WERI-Rb-1 (cell line): ENCODE results near the gene WWOX.

Experiments used
- DNase-seq: peaks from one replicate; pipeline ENCODE4 v3.0.0-alpha.2; 2020
- H3K27ac ChIP-seq: fragments of 250-450 bp; sonication (Bioruptor Pico); 2 replicates; pipeline ENCODE4 v1.5.1; 2020; ENCODE audit warnings: mild to moderate bottlenecking, moderate library complexity
- H3K27me3 ChIP-seq: fragments of 250-450 bp; sonication (Bioruptor Pico); 2 replicates; pipeline ENCODE4 v1.5.1; 2021; ENCODE audit warnings: mild to moderate bottlenecking, low read depth, moderate library complexity; ENCODE audit not compliant: insufficient read depth, severe bottlenecking
- H3K36me3 ChIP-seq: fragments of 250-450 bp; sonication (Bioruptor Pico); 2 replicates; pipeline ENCODE4 v1.5.1; 2020; ENCODE audit warnings: mild to moderate bottlenecking, moderate library complexity
- H3K4me3 ChIP-seq: 2 replicates; pipeline ENCODE4 v1.5.1; 2011; ENCODE audit warnings: low read depth, mild to moderate bottlenecking, control low read depth, low read length
- H3K9me3 ChIP-seq: fragments of 250-450 bp; sonication (Bioruptor Pico); 2 replicates; pipeline ENCODE4 v1.5.1; 2021; ENCODE audit warnings: mild to moderate bottlenecking, moderate library complexity; ENCODE audit not compliant: severe bottlenecking
- CTCF ChIP-seq: IDR thresholded peaks from 2 replicates; pipeline ENCODE4 v1.5.1; 2011; ENCODE audit warnings: low read depth, mild to moderate bottlenecking, control low read depth, inconsistent platforms, low read length

The WWOX gene

GRCh38 chr16:78323315-78323714 is 223.9 kb downstream of the WWOX start:
- no peak for DNase-seq
- H3K9me3 ChIP-seq: no peaks in the 10 kb centered on the region
- no peaks in the 10 kb centered on the region for H3K27me3 ChIP-seq
- H3K27ac ChIP-seq: no peak overlapping the region
- no peak overlapping the region for H3K4me3 ChIP-seq
- H3K36me3 ChIP-seq: no peaks in the 10 kb centered on the region
- TF ChIP-seq CTCF: no peak

GRCh38 chr16:78324649-78325285 is 225.3 kb downstream of the WWOX start:
- DNase-seq: no peak
- Histone ChIP-seq H3K4me3 (no peak overlapping the region), H3K27me3 (no peaks in the 10 kb centered on the region), H3K36me3 (no peaks in the 10 kb centered on the region), H3K27ac (no peak overlapping the region), H3K9me3 (no peaks in the 10 kb centered on the region)
- no peak for TF ChIP-seq CTCF

GRCh38 chr16:78325468-78326352 is 226.3 kb downstream of the WWOX start:
- no peak for DNase-seq
- H3K27me3 ChIP-seq: no peaks in the 10 kb centered on the region
- H3K4me3 ChIP-seq: no peak overlapping the region
- no peaks in the 10 kb centered on the region for H3K36me3 ChIP-seq
- H3K27ac ChIP-seq: no peak overlapping the region
- TF ChIP-seq CTCF: no peak
- no peaks in the 10 kb centered on the region for H3K9me3 ChIP-seq

- no peak for TF ChIP-seq CTCF
Measured at GRCh38 chr16:78326731-78327130, 227.3 kb downstream of the WWOX start.

GRCh38 chr16:78331731-78332130 is 232.3 kb downstream of the WWOX start:
- Histone ChIP-seq H3K36me3 (no peaks in the 10 kb centered on the region; the same call in 1 of the 2 replicates), H3K27ac (no peak overlapping the region), H3K9me3 (no peaks in the 10 kb centered on the region), H3K4me3 (no peak overlapping the region), H3K27me3 (no peaks in the 10 kb centered on the region)
- TF ChIP-seq CTCF: no peak
- DNase-seq: no peak

More at GRCh38 chr16:78326731-78327130, 227.3 kb downstream of the WWOX start:
- H3K27me3 ChIP-seq: no peaks in the 10 kb centered on the region
- DNase-seq: no peak
- H3K36me3 ChIP-seq: no peaks in the 10 kb centered on the region
- no peak overlapping the region for H3K27ac ChIP-seq
- no peak overlapping the region for H3K4me3 ChIP-seq
- H3K9me3 ChIP-seq: no peaks in the 10 kb centered on the region
